LNCaP clone FGC (cell line): Measurements from ENCODE around the gene TRIP12.

Experiments
- DNase-seq: peaks from one replicate; pipeline ENCODE4 v3.0.0-alpha.2; 2011; ENCODE audit warnings: low read depth
- H3K4me3 ChIP-seq: 2 replicates; pipeline ENCODE4 v1.5.1; 2011; ENCODE audit warnings: mild to moderate bottlenecking, low read depth, low read length, control low read depth
- CTCF ChIP-seq: IDR thresholded peaks from 2 replicates; pipeline ENCODE4 v1.5.1; 2012; ENCODE audit warnings: mild to moderate bottlenecking; ENCODE audit not compliant: control insufficient read depth, insufficient read depth; ENCODE audit errors: extremely low read depth

The TRIP12 gene

GRCh38 chr2:229887441-229887840, 34.4 kb downstream of the TRIP12 start:
- DNase-seq = no peak
- H3K4me3 ChIP-seq = no peak overlapping the region
- TF ChIP-seq CTCF = no peak

GRCh38 chr2:229884775-229885699, 36.8 kb downstream of the TRIP12 start:
- no peak for DNase-seq
- no peak overlapping the region for H3K4me3 ChIP-seq
- no peak for TF ChIP-seq CTCF

- no peak for DNase-seq
- H3K4me3 ChIP-seq = no peak overlapping the region
Observed at GRCh38 chr2:229882583-229882982, 39.2 kb downstream of the TRIP12 start.

GRCh38 chr2:229880892-229881586, 40.8 kb downstream of the TRIP12 start:
- no peak overlapping the region for H3K4me3 ChIP-seq
- DNase-seq = no peak
- no peak for TF ChIP-seq CTCF

More at GRCh38 chr2:229882583-229882982, 39.2 kb downstream of the TRIP12 start:
- TF ChIP-seq CTCF = no peak

- TF ChIP-seq CTCF = no peak
- no peak for DNase-seq
- H3K4me3 ChIP-seq = no peak overlapping the region
Observed at GRCh38 chr2:229879191-229879950, 42.4 kb downstream of the TRIP12 start.

- TF ChIP-seq CTCF = no peak
- H3K4me3 ChIP-seq = no peak overlapping the region
- no peak for DNase-seq
Observed at GRCh38 chr2:229875549-229875948, 46.3 kb downstream of the TRIP12 start.
